CD1c-positive myeloid dendritic cell (primary cell): ENCODE data around the gene KRT2.

Source experiments
- DNase-seq: peaks from one replicate; pipeline ENCODE4 v3.0.0-alpha.2; 2016; ENCODE audit errors: extremely low spot score

Gene KRT2

DNA sequence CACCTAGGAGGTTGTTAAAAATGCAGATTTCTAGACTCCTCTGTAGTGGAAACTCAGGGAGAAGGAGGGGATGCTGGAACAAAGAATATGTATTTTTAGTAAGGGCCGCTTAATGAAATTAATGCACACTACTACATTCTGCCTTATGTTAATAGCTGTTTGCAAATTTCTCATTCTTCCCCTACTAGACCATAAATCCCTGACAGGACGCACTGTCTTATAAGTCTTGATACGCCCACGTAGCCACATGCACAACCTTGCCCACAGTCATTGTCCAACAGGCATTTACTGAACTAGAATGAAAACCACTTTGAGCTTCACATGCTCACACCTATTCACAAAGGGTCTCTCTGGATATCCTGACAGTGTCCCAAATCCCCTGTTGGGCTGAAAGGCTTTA lies 10.5 kb downstream of the KRT2 start:
- DNase-seq = no peak

DNA sequence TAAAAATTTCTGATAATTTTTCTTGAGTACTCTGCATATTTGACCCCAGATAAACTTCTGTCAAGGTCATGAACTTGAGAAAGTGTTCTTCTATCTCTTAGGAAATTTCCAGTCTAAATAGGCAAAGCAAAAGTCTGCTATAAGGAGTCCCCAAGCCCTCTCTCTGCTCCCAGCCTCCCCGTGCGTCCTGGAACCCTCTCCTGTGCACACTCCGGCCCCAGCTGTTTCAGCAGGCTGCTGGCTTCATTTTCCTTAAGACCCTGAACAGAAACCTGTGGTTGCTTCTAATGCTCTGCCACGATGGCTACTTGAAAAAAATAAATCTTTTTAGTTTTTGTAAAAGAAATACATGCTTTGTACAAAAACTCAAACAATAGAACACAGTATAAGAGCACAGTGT lies 14.7 kb downstream of the KRT2 start:
- DNase-seq = no peak

DNA sequence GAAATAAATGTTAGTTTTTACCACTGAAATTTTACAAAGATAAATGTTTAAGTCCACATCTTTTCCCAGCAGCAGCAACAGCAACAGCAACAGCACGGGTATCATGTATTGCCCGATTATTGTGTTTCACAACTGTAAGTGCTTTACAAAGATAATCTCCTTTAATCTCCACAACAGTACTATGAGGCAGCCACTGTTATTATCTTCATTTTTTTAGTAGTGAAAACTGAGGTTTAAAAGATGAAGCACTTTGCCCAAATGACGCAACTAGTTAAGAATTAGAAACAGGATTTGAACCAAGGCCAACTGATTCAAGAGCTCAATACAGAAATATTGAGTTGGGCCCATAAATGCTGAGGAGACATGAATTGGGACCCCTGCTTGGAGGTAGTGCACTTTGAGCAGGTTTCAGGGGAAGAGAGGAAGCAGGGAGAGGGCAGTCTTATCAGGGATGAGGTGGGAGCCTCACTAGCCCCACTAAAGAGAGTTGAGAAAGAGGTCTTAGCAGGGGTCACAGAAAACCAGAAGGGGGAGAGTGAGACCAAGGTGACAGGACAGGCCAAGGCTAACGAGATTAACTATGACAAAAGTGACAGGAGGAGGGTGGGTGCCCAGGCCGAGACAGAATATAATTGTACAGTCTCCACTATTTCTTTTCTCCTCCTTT lies 15.3 kb downstream of the KRT2 start:
- no peak for DNase-seq

- DNase-seq = no peak
Measured at GRCh38 chr12:52636189-52636588, 15.8 kb downstream of the KRT2 start.

GRCh38 chr12:52634266-52635056 lies 17.6 kb downstream of the KRT2 start:
- DNase-seq = no peak

- peak; percentile 6 for DNase-seq
Measured at GRCh38 chr12:52633383-52633782, 18.6 kb downstream of the KRT2 start.

DNA sequence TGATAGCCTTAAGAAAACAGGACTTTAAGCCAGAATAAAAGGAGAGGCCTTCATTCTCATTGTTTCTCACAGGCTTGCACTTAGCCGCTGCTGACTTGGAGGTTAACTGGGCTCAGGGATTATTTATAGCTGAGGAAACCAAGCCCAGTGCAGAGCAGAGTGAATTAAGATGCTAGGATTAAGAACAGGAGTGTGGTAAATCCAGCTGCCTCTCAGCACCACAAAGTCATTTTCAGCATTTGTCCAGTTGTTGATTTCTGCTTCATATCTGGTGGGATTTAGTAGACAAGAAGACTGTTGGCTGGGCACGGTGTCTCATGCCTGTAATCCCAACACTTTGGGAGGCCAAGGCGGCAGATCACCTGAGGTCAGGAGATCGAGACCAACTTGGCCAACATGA lies 19.4 kb downstream of the KRT2 start:
- no peak for DNase-seq

DNA sequence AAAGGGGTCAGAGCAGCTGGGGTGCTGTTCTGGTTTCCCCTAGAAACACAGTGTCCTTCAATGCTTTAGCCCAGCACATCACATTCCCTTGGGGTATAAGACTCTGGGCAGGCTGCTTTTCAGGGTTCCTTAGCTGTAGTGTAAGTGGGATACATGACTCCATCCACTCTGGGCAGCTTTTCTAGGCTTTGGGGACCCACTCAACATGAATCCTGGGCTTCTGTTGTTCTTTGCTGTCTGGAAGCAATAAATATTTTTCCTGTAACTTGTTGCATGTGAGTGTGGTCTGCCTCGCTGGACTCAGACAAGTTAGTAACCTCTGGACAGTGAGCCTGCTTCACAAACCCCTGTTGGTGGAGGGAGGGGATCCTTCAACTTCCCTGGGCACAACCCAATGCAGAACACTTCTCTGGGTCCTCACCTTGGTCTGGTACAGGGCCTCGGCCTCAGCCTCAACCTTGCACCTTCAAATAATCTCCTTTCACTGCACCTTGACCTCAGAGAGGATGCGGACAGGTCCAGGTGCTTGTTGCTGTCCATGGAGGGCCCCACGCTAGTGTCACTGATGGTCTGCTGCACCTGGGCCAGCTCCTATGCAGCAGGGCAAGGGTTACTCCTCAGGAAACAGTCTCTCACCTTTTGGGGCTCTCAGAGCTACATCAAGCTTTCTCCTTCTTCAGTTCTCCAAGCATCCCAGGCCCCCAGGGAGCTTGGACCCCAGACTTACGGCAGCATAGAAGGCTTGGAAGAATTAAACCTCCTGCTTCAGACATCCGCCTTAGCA lies 20.1 kb downstream of the KRT2 start:
- DNase-seq = no peak

GRCh38 chr12:52631264-52631663 lies 20.7 kb downstream of the KRT2 start:
- DNase-seq = no peak

DNA sequence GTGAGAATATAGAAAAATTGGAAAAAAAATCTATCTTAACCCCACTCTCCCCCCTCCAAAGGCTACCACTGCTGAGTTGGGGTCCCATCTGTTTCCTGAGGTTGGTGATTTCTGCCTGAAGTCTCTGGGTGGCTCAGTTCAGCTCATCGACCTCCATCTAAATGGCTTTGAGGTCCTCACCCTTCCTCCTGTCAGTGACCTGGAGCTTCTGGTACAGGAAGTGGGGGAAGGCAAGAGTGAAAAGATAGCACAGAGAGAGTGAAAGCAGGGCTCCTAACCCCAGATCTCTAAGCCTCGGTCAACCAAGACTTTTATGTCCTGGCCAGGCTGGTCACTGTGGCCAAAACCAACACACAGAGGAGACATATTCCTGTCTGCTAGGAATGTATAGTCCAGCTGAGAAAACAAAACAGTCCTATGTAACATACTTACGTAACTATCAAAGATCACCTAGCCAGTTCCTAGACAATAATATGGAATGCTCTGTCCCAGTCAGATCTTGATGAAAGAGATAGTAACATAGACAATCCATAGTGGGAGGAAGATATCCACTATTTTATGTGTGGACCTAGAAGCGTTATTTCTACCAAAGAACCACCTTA lies 21.3 kb downstream of the KRT2 start:
- DNase-seq = no peak

DNA sequence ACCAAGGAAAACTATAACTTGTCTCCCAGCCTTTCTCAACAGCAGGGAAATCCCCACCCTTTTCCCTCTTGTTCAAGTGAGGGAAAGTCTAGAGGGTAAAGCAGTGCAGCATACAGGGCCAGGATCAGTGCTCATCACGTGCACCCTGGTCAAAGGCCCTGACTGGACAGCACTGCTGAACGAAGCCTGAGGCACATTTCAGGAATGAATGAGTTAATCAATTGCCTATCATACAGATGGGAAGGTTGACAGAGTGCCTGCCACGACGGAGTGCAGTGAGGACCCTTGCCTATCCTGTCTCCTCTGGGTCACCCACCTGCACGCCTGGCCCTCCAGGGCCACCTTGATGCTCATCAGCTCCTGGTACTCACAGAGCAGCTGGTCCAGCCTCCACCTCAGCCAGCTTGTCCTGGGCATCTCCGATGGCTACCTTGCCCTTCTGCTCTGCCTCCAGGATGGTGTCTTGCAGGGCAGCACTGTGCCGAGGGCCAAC lies 22.0 kb downstream of the KRT2 start:
- no peak for DNase-seq

DNA sequence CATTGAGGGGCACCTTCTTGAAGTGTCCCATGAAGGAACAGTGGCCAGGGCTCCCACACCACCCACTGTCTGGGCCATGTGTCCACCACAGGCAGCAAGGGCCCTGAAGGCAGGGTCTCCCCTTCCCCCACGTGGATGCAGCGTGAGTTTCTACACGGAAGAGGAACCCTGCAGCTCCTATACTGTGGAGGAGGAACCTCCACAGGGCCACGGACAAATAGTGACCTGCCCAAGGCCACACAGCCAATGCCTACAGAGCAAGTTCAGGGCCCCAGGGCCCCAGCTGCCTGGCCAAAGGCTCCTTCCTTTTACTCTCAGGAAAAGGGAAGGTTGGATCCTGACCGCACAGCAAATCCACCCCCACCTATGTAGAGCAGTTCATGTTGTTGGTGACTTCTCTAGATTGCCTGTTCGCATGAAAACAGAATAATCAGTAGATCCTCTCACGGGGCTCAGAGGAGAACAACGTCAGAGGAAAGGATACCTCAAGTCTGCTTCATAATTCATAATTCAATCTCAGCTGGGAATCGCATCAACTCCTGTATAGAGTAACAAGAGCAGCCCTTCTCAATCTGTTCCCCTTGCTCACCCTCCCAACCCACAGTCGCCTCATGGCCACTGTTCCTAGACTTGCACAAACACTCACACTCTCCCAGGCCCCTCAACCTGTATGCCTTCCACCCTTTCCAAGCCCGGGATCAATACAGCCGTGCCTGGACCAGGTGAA lies 22.6 kb downstream of the KRT2 start:
- DNase-seq = peak; percentile 71

DNA sequence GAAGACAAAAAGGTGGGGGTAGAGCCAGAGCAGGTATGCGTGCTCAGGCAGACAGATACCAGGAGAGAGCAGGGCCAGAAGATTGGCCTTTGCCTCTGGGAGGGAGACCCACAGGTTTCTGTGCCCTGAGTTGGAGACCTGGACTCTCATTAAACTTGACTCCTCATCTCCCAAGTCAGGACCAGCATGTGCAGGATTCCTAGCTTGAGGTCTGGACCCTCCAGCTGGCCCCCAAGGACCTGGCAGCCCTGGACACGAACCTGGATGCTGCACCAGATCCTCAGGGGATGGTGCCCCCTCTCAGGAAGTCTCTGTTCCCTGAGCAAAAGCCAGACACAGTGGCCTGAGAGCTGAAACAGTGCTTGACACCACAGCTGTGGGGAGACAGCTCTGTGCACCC lies 23.2 kb downstream of the KRT2 start:
- no peak for DNase-seq

GRCh38 chr12:52628111-52628507 lies 23.9 kb downstream of the KRT2 start:
- DNase-seq = no peak

DNA sequence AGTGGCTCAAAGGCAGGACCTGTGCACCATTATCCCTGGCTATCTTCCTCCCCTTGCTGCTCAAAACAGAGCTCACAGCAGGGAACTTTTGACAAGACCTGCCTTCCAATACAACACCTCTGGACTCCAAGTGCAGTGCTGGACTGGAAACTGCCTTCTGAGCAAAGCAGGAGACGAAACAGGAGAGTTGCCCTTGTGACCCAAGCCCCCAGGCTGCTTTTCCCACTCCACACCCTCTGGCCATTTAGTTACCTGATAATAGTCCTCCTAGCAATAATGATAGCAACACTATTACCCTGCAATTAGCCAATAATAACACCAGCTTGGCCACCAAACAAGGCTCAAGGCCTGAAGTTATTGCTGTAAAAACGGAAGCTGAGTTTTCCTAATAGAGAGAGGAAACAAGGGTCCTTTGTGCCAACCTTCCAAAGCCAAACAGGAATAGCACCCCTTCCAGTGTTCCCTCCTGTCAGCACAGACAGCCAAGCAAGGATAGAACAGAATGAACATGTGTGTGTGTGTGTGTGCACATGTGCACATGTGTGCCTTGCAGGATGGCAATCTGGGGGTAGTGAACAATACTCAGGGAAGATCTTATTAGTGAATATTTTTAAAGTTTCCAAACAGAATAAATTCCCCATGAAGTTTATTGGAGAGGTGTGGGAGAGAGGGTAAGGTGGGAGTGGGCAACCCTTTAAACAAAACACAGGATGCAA lies 24.5 kb downstream of the KRT2 start:
- no peak for DNase-seq

- no peak for DNase-seq
Measured at GRCh38 chr12:52622349-52622748, 29.7 kb downstream of the KRT2 start.

- no peak for DNase-seq
Measured at GRCh38 chr12:52618866-52619265, 33.1 kb downstream of the KRT2 start.

GRCh38 chr12:52618216-52618615 lies 33.8 kb downstream of the KRT2 start, which contains the start of gene KRT73:
Gene KRT73 (minus strand): TSS chr12:52618559. CDS start chr12:52618524, 35 bp downstream.
- no peak for DNase-seq

GRCh38 chr12:52617403-52617785 lies 34.6 kb downstream of the KRT2 start:
- no peak for DNase-seq

- no peak for DNase-seq
Measured at GRCh38 chr12:52616680-52617402, 35.2 kb downstream of the KRT2 start.
